ENCODE data around the gene PACRG.

DNA sequence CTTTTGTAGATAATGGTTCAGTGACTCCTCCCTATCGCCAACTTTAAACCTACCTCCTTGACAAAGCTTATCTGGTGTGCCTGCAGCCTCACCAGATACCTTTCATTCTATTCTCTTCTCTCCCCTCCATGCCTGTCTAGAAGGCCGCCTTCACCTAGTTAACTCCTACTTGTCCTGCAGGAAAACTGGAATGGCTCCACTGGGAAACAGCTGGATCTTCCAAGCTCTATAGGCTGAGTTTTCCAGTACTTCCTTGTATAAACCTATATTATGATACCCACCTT, 6.4 kb upstream of the PACRG start:
- TF ChIP-seq, protein P1, sequence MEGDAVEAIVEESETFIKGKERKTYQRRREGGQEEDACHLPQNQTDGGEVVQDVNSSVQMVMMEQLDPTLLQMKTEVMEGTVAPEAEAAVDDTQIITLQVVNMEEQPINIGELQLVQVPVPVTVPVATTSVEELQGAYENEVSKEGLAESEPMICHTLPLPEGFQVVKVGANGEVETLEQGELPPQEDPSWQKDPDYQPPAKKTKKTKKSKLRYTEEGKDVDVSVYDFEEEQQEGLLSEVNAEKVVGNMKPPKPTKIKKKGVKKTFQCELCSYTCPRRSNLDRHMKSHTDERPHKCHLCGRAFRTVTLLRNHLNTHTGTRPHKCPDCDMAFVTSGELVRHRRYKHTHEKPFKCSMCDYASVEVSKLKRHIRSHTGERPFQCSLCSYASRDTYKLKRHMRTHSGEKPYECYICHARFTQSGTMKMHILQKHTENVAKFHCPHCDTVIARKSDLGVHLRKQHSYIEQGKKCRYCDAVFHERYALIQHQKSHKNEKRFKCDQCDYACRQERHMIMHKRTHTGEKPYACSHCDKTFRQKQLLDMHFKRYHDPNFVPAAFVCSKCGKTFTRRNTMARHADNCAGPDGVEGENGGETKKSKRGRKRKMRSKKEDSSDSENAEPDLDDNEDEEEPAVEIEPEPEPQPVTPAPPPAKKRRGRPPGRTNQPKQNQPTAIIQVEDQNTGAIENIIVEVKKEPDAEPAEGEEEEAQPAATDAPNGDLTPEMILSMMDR (IDR thresholded peaks at IDR 0.05): no peak
- TF ChIP-seq POLR2A (IDR thresholded peaks at IDR 0.05): no peak
- TF ChIP-seq POLR2AphosphoS5 (IDR thresholded peaks at IDR 0.05): no peak

Measured in stomach (tissue), 4 donors.